Endothelial cell of umbilical vein (primary cell): ENCODE measurements around the gene ITGA2B. TPM values are rescaled to one million over a fixed set of nuclear protein-coding genes. Genes with fewer than 3 reads are reported as not detected.
A peak's percentile ranks its signal among the peaks of the same experiment; 100 is the strongest.

Experiments
- BruUV-seq: library from RNA; stranded (reverse); fragments of 400-500 nt; replicated peaks from 2 replicates; lab custom pipeline; 2021; lab: Mats Ljungman, UMichigan
- CTCF ChIA-PET: fragments of 300-600, 350-600 bp; sonication (Branson Sonifier 250); formaldehyde crosslinking; loops from one replicate; lab custom pipeline; 2021; ENCODE audit warnings: antibody characterized with exemption, inconsistent platforms; lab: Charles Lee
- POLR2A ChIA-PET: fragments of 300-600, 350-600 bp; sonication (Branson Sonifier 250); formaldehyde crosslinking; loops from one replicate; lab custom pipeline; 2021; ENCODE audit warnings: antibody characterized with exemption, inconsistent platforms; lab: Charles Lee
- DNase-seq: peaks from one replicate; pipeline ENCODE4 v3.0.0-alpha.2; 2011; ENCODE audit warnings: low read depth, low spot score
- FAIRE-seq: peaks from 2 replicates; lab custom pipeline; 2011; peaks lifted over from hg19 to GRCh38; lab: Jason Lieb, UNC
- H2AFZ ChIP-seq: 2 replicates; pipeline ENCODE4 v1.6.0; 2012; ENCODE audit warnings: low read depth, low read length, control low read depth, inconsistent platforms
- H3K27ac ChIP-seq: 2 replicates; pipeline ENCODE4 v1.5.1; 2011; ENCODE audit warnings: low read depth, mild to moderate bottlenecking, control low read depth, low read length, moderate library complexity; ENCODE audit not compliant: insufficient read depth
- H3K27me3 ChIP-seq, 2 experiments: 2 replicates each; pipeline versions ENCODE4 v1.6.0 to v1.6.1; 2011; ENCODE audit warnings: low read length in 2 of 2, mixed read lengths in 1 of 2; ENCODE audit not compliant: control insufficient read depth in 2 of 2, insufficient read depth in 2 of 2
- H3K36me3 ChIP-seq, 2 experiments: 2 replicates in 1 of 2; 3 replicates in 1 of 2; pipeline ENCODE4 v1.5.1; 2011; ENCODE audit warnings: low read length in 2 of 2, mild to moderate bottlenecking in 1 of 2, moderate library complexity in 1 of 2; ENCODE audit not compliant: control insufficient read depth in 2 of 2, insufficient read depth in 2 of 2; ENCODE audit errors: extremely low read depth in 1 of 2
- H3K4me1 ChIP-seq: 3 replicates; pipeline ENCODE4 v1.5.1; 2011; ENCODE audit warnings: mild to moderate bottlenecking, low read length; ENCODE audit not compliant: control insufficient read depth, insufficient read depth; ENCODE audit errors: extremely low read depth
- H3K4me2 ChIP-seq: 2 replicates; pipeline ENCODE4 v1.6.1; 2011; ENCODE audit warnings: low read length, control low read depth, mixed read lengths; ENCODE audit not compliant: insufficient read depth
- H3K4me3 ChIP-seq, 3 experiments: fragments of 200-600 bp in 1 of 3; sonication (generic), shearing (Covaris generic) in 1 of 3; replicated peaks in 1 of 3; 2 replicates each; pipeline ENCODE4 v1.5.1; 2011 to 2016; ENCODE audit warnings: control low read depth in 3 of 3, low read length in 3 of 3, mild to moderate bottlenecking in 2 of 3, inconsistent platforms in 1 of 3, low read depth in 1 of 3, moderate library complexity in 1 of 3; ENCODE audit not compliant: insufficient read depth in 1 of 3
- H3K79me2 ChIP-seq: 2 replicates; pipeline ENCODE4 v1.6.0; 2012; ENCODE audit warnings: low read length, inconsistent platforms; ENCODE audit not compliant: control insufficient read depth, insufficient read depth
- H3K9ac ChIP-seq: replicated peaks from 2 replicates; pipeline ENCODE3; 2011; ENCODE audit warnings: low read length, control low read depth; ENCODE audit not compliant: insufficient read depth; ENCODE audit errors: extremely low read depth
- H3K9me1 ChIP-seq: replicated peaks from 3 replicates; pipeline ENCODE4 v1.6.0; 2011; ENCODE audit warnings: mild to moderate bottlenecking, low read length; ENCODE audit not compliant: control insufficient read depth, insufficient read depth; ENCODE audit errors: extremely low read depth
- H3K9me3 ChIP-seq: replicated peaks from 2 replicates; pipeline ENCODE4 v1.5.1; 2012; ENCODE audit warnings: low read length, inconsistent platforms; ENCODE audit not compliant: control insufficient read depth, insufficient read depth
- H4K20me1 ChIP-seq: replicated peaks from 2 replicates; pipeline ENCODE3; 2011; ENCODE audit warnings: mild to moderate bottlenecking, low read length; ENCODE audit not compliant: control insufficient read depth, insufficient read depth; ENCODE audit errors: extremely low read depth
- CTCF ChIP-seq, 2 donors: IDR thresholded peaks; 1 replicate in 1 of 2; 2 replicates in 1 of 2; pipeline ENCODE4 v1.5.1; 2011; ENCODE audit warnings: low read length in 2 of 2, mild to moderate bottlenecking in 2 of 2, moderate library complexity in 2 of 2, control low read depth in 1 of 2, inconsistent platforms in 1 of 2, low read depth in 1 of 2; ENCODE audit not compliant: insufficient read depth in 1 of 2; ENCODE audit errors: extremely low read depth in 1 of 2
- EZH2 ChIP-seq: IDR thresholded peaks from 2 replicates; pipeline ENCODE4 v1.6.1; 2012; ENCODE audit warnings: borderline replicate concordance, low read depth, mild to moderate bottlenecking, moderate library complexity, low read length, inconsistent platforms; ENCODE audit not compliant: severe bottlenecking
- FOS ChIP-seq: IDR thresholded peaks from 2 replicates; pipeline ENCODE4 v1.6.1; 2011; ENCODE audit warnings: mild to moderate bottlenecking, low read length, moderate library complexity, borderline replicate concordance; ENCODE audit not compliant: insufficient read depth
- GATA2 ChIP-seq: IDR thresholded peaks from 2 replicates; pipeline ENCODE4 v1.7.0; 2011; ENCODE audit warnings: low read depth, mild to moderate bottlenecking, moderate library complexity, mixed read lengths, low read length; ENCODE audit not compliant: insufficient read length, insufficient read depth
- JUN ChIP-seq: IDR thresholded peaks from 2 replicates; pipeline ENCODE4 v1.6.1; 2011; ENCODE audit warnings: borderline replicate concordance, low read depth; ENCODE audit not compliant: insufficient read length, insufficient read depth
- MAX ChIP-seq: IDR thresholded peaks from 2 replicates; pipeline ENCODE4 v1.6.1; 2011; ENCODE audit not compliant: insufficient read depth, insufficient read length
- MYC ChIP-seq: IDR thresholded peaks from one replicate; pipeline ENCODE4 v1.6.1; 2011; ENCODE audit warnings: mild to moderate bottlenecking, low read depth, low read length
- POLR2A ChIP-seq: IDR thresholded peaks from 2 replicates; pipeline ENCODE4 v1.6.1; 2012; ENCODE audit warnings: low read depth, mild to moderate bottlenecking, control low read depth, low read length
- POLR2AphosphoS5 ChIP-seq: IDR thresholded peaks from 2 replicates; pipeline ENCODE4 v1.6.1; 2012; ENCODE audit warnings: low read depth, mild to moderate bottlenecking, control low read depth, low read length, moderate library complexity; ENCODE audit not compliant: insufficient read depth
- dilution Hi-C: fragments of 300-500 bp; cut with MboI; formaldehyde crosslinking; loops from one replicate; pipeline ENCODE4 v1.15.0; 2019; ENCODE audit warnings: low sequenced_read_pairs; ENCODE audit not compliant: extremely low pct_ligation_motif_present
- intact Hi-C: fragments of 100-400 bp; cut with micrococcal nuclease; formaldehyde crosslinking; loops from one replicate; pipeline ENCODE4 v1.10.0; 2022
- polyA plus RNA-seq, 4 experiments: library from polyadenylated mRNA; depleted of rRNA in 3 of 4; stranded (reverse) in 3 of 4; unstranded in 1 of 4; fragments of >200 nt; gene quantifications; 2 replicates each; pipeline versions ENCODE4 v1.2.1 to v1.2.3, GENCODE V29; 2011 to 2012; ENCODE audit warnings: missing spikeins in 1 of 4
- total RNA-seq: library from RNA; stranded (reverse); gene quantifications from 2 replicates; pipeline ENCODE4 v1.2.3, GENCODE V29; 2021

Gene ITGA2B
- total and polyA plus RNA-seq, 2 donors (not counting 3 experiments of a cell fraction or from before 2014, with no cell fraction given), result 0.26 to 0.82 TPM

- no peak for DNase-seq
- dilution Hi-C loops (no loop called here), intact Hi-C loops (no loop called here)
- Histone ChIP-seq H3K27me3 (peaks cover 13% of the 10 kb centered on the region in 2 experiments), H3K79me2 (no peaks in the 10 kb centered on the region), H3K27ac (no peak overlapping the region), H3K36me3 (no peaks in the 10 kb centered on the region), H3K9ac (no peak overlapping the region), H3K9me3 (no peaks in the 10 kb centered on the region), H4K20me1 (no peaks in the 10 kb centered on the region), H3K4me3 (no peak overlapping the region), H3K4me1 (peaks cover 8% of the 10 kb centered on the region), H2AFZ (peak overlapping the region; percentile 91), H3K9me1 (no peaks in the 10 kb centered on the region), H3K4me2 (no peak overlapping the region)
- no TSS peak for BruUV-seq
- ChIA-PET POLR2A (no interaction called here), CTCF (interaction anchor here (2.3 to 3.0 kb wide), 2 partner anchors 9 to 139 kb away, joined by 11 to 16 read pairs; no protein-coding TSS in a partner anchor)
- no peak for FAIRE-seq
- TF ChIP-seq CTCF (IDR thresholded peaks at IDR 0.05; ENCODE audit: extremely low read depth in 1 of 2, insufficient read depth in 1 of 2, low read depth in 1 of 2, low read length in 2 of 2) (no peak), MAX (no peak)
Measured at GRCh38 chr17:44384281-44384822, 5.1 kb downstream of the ITGA2B start.

- no peaks in the 10 kb centered on the region for H3K9me1 ChIP-seq
- H4K20me1 ChIP-seq, result no peaks in the 10 kb centered on the region
- H3K27me3 ChIP-seq, result peaks cover 13% of the 10 kb centered on the region in 2 experiments
- no TSS peak for BruUV-seq
- H3K4me1 ChIP-seq, result peaks cover 8% of the 10 kb centered on the region
- intact Hi-C loops, result no loop called here
- no peak overlapping the region for H3K27ac ChIP-seq
- TF ChIP-seq POLR2A (no peak), FOS (no peak), GATA2 (no peak), JUN (no peak), POLR2AphosphoS5 (no peak), EZH2 (no peak), CTCF (IDR thresholded peaks at IDR 0.05; ENCODE audit: extremely low read depth in 1 of 2, insufficient read depth in 1 of 2, low read depth in 1 of 2, low read length in 2 of 2) (no peak), MYC (no peak), MAX (no peak)
- H3K9me3 ChIP-seq, result no peaks in the 10 kb centered on the region
- H3K9ac ChIP-seq, result no peak overlapping the region
- no peak overlapping the region for H3K4me3 ChIP-seq
- DNase-seq, result no peak
- H3K4me2 ChIP-seq, result no peak overlapping the region
- dilution Hi-C loops, result no loop called here
- no peak overlapping the region for H2AFZ ChIP-seq
- POLR2A ChIA-PET, result no interaction called here
- no peak for FAIRE-seq
- no peaks in the 10 kb centered on the region for H3K79me2 ChIP-seq
- H3K36me3 ChIP-seq, result no peaks in the 10 kb centered on the region
- CTCF ChIA-PET, result no interaction called here
Measured at GRCh38 chr17:44383861-44384260, 5.6 kb downstream of the ITGA2B start.
